NB4 (cell line): ENCODE results near the gene SPATA12.

Experiments
- DNase-seq: peaks from one replicate; pipeline ENCODE4 v3.0.0; 2010; ENCODE audit warnings: low read depth
- H3K4me3 ChIP-seq: one replicate; pipeline ENCODE4 v1.5.1; 2011; ENCODE audit warnings: mild to moderate bottlenecking, low read depth, low read length, moderate library complexity
- CTCF ChIP-seq: IDR thresholded peaks from one replicate; pipeline ENCODE4 v1.5.1; 2012; ENCODE audit warnings: low read depth, low read length
- MYC ChIP-seq: IDR thresholded peaks from 2 replicates; pipeline ENCODE4 v1.6.1; 2011; ENCODE audit warnings: low read depth, low read length
- POLR2A ChIP-seq: IDR thresholded peaks from 2 replicates; pipeline ENCODE4 v1.6.1; 2011; ENCODE audit warnings: mild to moderate bottlenecking; ENCODE audit not compliant: insufficient read length; ENCODE audit errors: extremely low read depth
- TF ChIP-seq, protein P1 (sequence below): IDR thresholded peaks from 2 replicates; pipeline ENCODE4 v1.6.1; 2011; ENCODE audit warnings: low read depth, low read length

Gene SPATA12

DNA sequence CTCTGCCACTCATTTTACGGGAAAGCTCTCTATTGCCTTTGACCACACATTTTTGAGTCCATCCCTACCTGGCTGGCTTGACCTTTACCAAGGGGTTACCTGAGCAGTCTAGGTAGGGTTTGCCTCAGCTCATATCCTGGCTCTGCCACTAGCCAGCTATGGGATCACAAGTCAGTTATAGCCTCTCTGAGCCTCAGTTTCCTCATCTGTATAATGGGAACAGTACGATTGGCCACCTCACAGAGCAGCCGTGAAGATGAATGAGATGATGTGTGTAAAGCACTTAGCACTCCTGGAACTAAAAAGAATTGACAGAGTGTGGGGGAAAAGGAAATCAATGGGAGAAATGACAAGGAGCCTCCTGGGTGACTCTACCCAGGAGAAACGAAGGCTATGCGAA lies 28.0 kb downstream of the SPATA12 start:
- H3K4me3 ChIP-seq: no peak overlapping the region
- no peak for TF ChIP-seq POLR2A
- TF ChIP-seq, protein P1, sequence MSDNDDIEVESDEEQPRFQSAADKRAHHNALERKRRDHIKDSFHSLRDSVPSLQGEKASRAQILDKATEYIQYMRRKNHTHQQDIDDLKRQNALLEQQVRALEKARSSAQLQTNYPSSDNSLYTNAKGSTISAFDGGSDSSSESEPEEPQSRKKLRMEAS: no peak
- TF ChIP-seq CTCF: no peak
- no peak for TF ChIP-seq MYC
- DNase-seq: no peak

DNA sequence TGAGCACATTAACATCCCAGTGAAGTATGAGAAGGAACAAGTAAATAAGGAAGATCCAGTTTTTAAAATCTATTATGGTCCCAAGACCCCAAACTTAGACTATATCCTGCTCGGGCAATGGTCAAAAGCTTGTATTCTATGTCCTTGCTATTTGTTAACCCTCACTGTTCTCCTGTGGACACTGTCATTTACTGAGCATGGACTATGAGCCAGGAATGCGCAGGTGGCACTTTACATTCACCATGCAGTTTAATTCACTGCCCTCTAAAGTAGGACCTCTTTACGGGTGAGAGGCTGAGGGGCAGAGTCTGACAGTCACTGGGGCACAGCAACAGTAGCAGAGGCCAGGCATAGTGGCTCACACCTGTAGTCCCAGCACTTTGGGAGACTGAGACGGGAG lies 28.6 kb downstream of the SPATA12 start:
- DNase-seq: no peak
- H3K4me3 ChIP-seq: no peak overlapping the region
- TF ChIP-seq MYC: no peak
- no peak for TF ChIP-seq POLR2A
- TF ChIP-seq, protein P1: no peak
- no peak for TF ChIP-seq CTCF

- DNase-seq: no peak
- TF ChIP-seq POLR2A (no peak), CTCF (no peak), MYC (no peak)
- TF ChIP-seq, protein P1: no peak
- H3K4me3 ChIP-seq: no peak overlapping the region
Observed at GRCh38 chr3:57091521-57092273, 31.2 kb downstream of the SPATA12 start.

DNA sequence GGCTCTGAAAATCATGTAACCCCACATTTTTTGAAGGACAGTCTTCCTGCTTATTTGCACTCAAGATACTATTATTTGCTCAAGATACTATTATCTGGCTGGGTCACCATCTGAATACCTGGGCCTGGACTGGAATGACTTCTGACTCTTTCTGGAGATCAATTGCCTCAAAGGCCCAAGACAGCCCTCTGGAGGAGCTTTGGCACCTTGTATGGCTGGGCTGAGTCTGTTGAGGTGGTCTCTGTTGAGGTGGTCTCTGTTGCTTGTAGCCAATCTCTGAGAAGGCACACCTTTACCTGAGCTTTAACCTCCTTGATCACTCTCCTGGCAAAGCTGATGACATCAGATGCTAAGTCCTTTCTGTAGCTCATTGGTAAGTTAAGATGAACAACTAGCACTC lies 33.0 kb downstream of the SPATA12 start:
- no peak for DNase-seq
- TF ChIP-seq CTCF (no peak), POLR2A (no peak), MYC (no peak)
- TF ChIP-seq, protein P1: no peak
- H3K4me3 ChIP-seq: no peak overlapping the region

GRCh38 chr3:57093971-57094535 lies 33.6 kb downstream of the SPATA12 start:
- H3K4me3 ChIP-seq: no peak overlapping the region
- TF ChIP-seq POLR2A (no peak), CTCF (no peak), MYC (no peak)
- TF ChIP-seq, protein P1: no peak
- DNase-seq: no peak
